Hepatocyte (in vitro differentiated cells): ENCODE measurements around the gene CNR2.

ENCODE experiments used
- EZH2 ChIP-seq: fragments of 200-600 bp; sonication (generic); IDR thresholded peaks from 2 replicates; pipeline ENCODE4 v1.6.1; 2016; ENCODE audit warnings: antibody characterized with exemption, mild to moderate bottlenecking, borderline replicate concordance
- EZH2phosphoT487 ChIP-seq: fragments of 200-600 bp; sonication (generic); IDR thresholded peaks from one replicate; pipeline ENCODE4 v1.6.1; 2018; ENCODE audit warnings: antibody characterized with exemption, mild to moderate bottlenecking, low read depth, moderate library complexity; ENCODE audit not compliant: unreplicated experiment, severe bottlenecking
- TF ChIP-seq, protein P1 (sequence below): fragments of 200-600 bp; sonication (generic); IDR thresholded peaks from 2 replicates; pipeline ENCODE4 v1.5.1; 2016; ENCODE audit warnings: antibody characterized with exemption, mild to moderate bottlenecking; ENCODE audit not compliant: poor library complexity

DNA sequence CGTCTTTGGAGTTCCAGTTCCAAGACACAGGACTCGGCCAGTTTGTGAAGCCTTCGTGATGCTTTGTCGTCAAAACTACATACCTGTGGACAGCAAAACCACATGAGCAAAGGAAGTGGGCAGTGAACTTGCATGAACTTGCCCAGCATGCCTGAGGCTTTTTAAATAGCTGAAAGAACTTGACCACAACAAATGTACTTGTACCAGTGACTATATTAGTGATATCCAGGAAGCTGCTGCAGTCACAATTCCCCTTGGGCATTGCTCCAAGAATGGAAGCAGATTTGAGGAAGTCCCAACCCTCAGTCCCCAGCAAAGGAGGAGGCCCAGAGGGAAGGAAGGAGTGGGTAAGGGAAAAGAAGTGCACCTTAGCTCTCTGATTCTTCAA lies 47.6 kb downstream of the CNR2 start:
- TF ChIP-seq, protein P1, sequence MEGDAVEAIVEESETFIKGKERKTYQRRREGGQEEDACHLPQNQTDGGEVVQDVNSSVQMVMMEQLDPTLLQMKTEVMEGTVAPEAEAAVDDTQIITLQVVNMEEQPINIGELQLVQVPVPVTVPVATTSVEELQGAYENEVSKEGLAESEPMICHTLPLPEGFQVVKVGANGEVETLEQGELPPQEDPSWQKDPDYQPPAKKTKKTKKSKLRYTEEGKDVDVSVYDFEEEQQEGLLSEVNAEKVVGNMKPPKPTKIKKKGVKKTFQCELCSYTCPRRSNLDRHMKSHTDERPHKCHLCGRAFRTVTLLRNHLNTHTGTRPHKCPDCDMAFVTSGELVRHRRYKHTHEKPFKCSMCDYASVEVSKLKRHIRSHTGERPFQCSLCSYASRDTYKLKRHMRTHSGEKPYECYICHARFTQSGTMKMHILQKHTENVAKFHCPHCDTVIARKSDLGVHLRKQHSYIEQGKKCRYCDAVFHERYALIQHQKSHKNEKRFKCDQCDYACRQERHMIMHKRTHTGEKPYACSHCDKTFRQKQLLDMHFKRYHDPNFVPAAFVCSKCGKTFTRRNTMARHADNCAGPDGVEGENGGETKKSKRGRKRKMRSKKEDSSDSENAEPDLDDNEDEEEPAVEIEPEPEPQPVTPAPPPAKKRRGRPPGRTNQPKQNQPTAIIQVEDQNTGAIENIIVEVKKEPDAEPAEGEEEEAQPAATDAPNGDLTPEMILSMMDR = no peak
- TF ChIP-seq EZH2 (no peak), EZH2phosphoT487 (no peak)
